IMR-90 (cell line): ENCODE measurements around the gene FNBP1.

Experiments used
- POLR2A ChIP-seq: IDR thresholded peaks from 2 replicates; pipeline ENCODE4 v1.6.1; 2012; ENCODE audit warnings: mild to moderate bottlenecking, low read depth, low read length
- TF ChIP-seq, protein P1 (sequence below): conservative IDR thresholded peaks from 2 replicates; pipeline ENCODE4 v1.5.1; 2012; ENCODE audit warnings: mild to moderate bottlenecking, low read depth, low read length, improper control_type of control experiment

DNA sequence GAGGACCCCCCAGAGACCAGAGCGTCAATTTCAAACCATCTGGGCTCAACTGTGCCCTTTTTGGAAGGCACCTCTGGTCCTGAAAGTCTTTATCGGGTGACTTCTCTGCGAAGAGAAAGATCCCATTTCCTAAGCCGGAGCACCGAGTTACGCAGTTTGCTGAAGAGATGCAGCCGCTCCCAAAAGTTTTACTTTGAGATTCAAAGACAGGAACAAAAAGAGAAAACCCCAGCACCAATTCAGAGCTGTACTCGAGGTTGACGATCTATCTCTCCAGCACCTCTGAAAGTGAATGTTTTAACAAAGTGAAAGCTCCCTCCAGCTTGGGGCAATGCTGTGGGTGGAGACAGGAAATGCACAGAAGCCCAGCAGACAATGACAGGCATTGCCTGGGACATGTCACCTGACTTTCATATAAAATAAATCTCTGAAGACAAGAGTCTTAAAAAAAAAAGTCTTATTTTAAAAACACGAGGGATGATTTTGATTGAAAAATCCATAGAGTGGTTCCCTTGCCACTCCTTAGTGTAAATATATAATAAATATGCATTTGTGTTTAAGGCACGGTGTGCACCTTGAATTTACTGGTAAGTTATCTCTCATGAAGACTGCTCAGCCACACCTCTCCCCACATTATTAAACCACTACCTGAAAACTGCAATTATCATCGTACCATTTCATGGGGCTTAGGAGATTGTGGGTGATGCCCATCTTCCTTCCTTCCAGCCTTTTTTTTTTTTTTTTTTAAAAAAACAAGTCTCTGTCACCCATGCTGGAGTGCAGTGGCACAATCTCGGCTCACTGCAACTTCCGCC is 79.9 kb downstream of the FNBP1 start:
- TF ChIP-seq, protein P1, sequence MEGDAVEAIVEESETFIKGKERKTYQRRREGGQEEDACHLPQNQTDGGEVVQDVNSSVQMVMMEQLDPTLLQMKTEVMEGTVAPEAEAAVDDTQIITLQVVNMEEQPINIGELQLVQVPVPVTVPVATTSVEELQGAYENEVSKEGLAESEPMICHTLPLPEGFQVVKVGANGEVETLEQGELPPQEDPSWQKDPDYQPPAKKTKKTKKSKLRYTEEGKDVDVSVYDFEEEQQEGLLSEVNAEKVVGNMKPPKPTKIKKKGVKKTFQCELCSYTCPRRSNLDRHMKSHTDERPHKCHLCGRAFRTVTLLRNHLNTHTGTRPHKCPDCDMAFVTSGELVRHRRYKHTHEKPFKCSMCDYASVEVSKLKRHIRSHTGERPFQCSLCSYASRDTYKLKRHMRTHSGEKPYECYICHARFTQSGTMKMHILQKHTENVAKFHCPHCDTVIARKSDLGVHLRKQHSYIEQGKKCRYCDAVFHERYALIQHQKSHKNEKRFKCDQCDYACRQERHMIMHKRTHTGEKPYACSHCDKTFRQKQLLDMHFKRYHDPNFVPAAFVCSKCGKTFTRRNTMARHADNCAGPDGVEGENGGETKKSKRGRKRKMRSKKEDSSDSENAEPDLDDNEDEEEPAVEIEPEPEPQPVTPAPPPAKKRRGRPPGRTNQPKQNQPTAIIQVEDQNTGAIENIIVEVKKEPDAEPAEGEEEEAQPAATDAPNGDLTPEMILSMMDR: no peak
- no peak for TF ChIP-seq POLR2A
